ENCODE measurements around the gene CHPF2. TPM values are rescaled to one million over a fixed set of nuclear protein-coding genes. Genes with fewer than 3 reads are reported as not detected.

CHPF2 gene
- total and polyA plus RNA-seq, 10 donors: 16.3 to 55.4 (median 43.7) TPM

GRCh38 chr7:151272877-151273276 is 40.6 kb downstream of the CHPF2 start:
- H3K9me3 ChIP-seq: no peaks in the 10 kb centered on the region
- peaks cover 3 to 68% (median 44%) of the 10 kb centered on the region in 6 donors for H3K4me1 ChIP-seq
- TF ChIP-seq POLR2A (IDR thresholded peaks at IDR 0.05): no peak
- no peak for TF ChIP-seq CTCF (IDR thresholded peaks at IDR 0.05 in 8 of 11, conservative IDR thresholded peaks at IDR 0.05 in 3 of 11)
- TF ChIP-seq POLR2AphosphoS5 (IDR thresholded peaks at IDR 0.05): no peak
- H3K27me3 ChIP-seq (replicated peaks in 1 of 7): peaks cover 0 to 34% (median 0%) of the 10 kb centered on the region in 7 donors
- H3K36me3 ChIP-seq: no peaks in the 10 kb centered on the region
- intact Hi-C loops (cut with DNase I; ENCODE audit: low total_unique reads): no loop called here
- 87 to 95% (median 92%) methylated on average over 7 of the region's 7 CpGs for WGBS, 5 donors
- no peak for DNase-seq
- H3K4me3 ChIP-seq: no peak overlapping the region
- peak overlapping the region in 5 of 8 donors; percentile 59 to 80 (median 75) for H3K27ac ChIP-seq

- WGBS, 5 donors: 57 to 76% (median 70%) methylated on average over 5 to 9 of the region's 9 CpGs
- Histone ChIP-seq H3K9me3 (no peaks in the 10 kb centered on the region), H3K36me3 (no peaks in the 10 kb centered on the region), H3K27me3 (replicated peaks in 1 of 7) (peaks cover 0 to 36% (median 0%) of the 10 kb centered on the region in 7 donors), H3K27ac (peak overlapping the region in 5 of 8 donors; percentile 14 to 80 (median 75)), H3K4me1 (peaks cover 3 to 68% (median 44%) of the 10 kb centered on the region in 6 donors), H3K4me3 (no peak overlapping the region)
- peak; percentile 88 for DNase-seq
- TF ChIP-seq POLR2AphosphoS5 (IDR thresholded peaks at IDR 0.05): peak in 1 of 3 donors; percentile 57
- no peak for TF ChIP-seq CTCF (IDR thresholded peaks at IDR 0.05 in 8 of 11, conservative IDR thresholded peaks at IDR 0.05 in 3 of 11)
- intact Hi-C loops (cut with DNase I; ENCODE audit: low total_unique reads): no loop called here
Measured at GRCh38 chr7:151273651-151274390, 41.5 kb downstream of the CHPF2 start.

- Histone ChIP-seq H3K36me3 (no peaks in the 10 kb centered on the region), H3K9me3 (no peaks in the 10 kb centered on the region), H3K4me3 (no peak overlapping the region), H3K27me3 (replicated peaks in 1 of 7) (peaks cover 0 to 39% (median 0%) of the 10 kb centered on the region in 7 donors), H3K27ac (peak overlapping the region in 5 of 8 donors; percentile 14 to 80 (median 75)), H3K4me1 (peaks cover 3 to 68% (median 44%) of the 10 kb centered on the region in 6 donors)
- 62 to 81% (median 78%) methylated on average over 4 to 9 of the region's 9 CpGs for WGBS, 5 donors
- DNase-seq: no peak
- intact Hi-C loops (cut with DNase I; ENCODE audit: low total_unique reads): no loop called here
- TF ChIP-seq CTCF (IDR thresholded peaks at IDR 0.05 in 8 of 11, conservative IDR thresholded peaks at IDR 0.05 in 3 of 11) (no peak), POLR2A (IDR thresholded peaks at IDR 0.05) (no peak), POLR2AphosphoS5 (IDR thresholded peaks at IDR 0.05) (no peak)
Measured at GRCh38 chr7:151274396-151274795, 42.1 kb downstream of the CHPF2 start.

Measured in spleen (tissue), 11 donors.